HG02610 (cell line): ENCODE measurements around the gene WDR37.

Source experiments
- ATAC-seq: cut with Tn5 transposase; IDR thresholded peaks from one replicate; pipeline ENCODE4 v1.9.1; 2021; ENCODE audit warnings: mild to moderate bottlenecking, moderate library complexity; ENCODE audit not compliant: unreplicated experiment

Gene WDR37

GRCh38 chr10:1068380-1069361 is 12.5 kb downstream of the WDR37 start:
- ATAC-seq, result no peak

- no peak for ATAC-seq
Measured at GRCh38 chr10:1070919-1071318, 14.7 kb downstream of the WDR37 start.

GRCh38 chr10:1074052-1074747 is 18.0 kb downstream of the WDR37 start:
- ATAC-seq, result no peak

- no peak for ATAC-seq
Measured at GRCh38 chr10:1074748-1075308, 18.6 kb downstream of the WDR37 start.

- no peak for ATAC-seq
Measured at GRCh38 chr10:1078668-1079067, 22.5 kb downstream of the WDR37 start.

GRCh38 chr10:1083581-1083980 is 27.4 kb downstream of the WDR37 start:
- ATAC-seq, result no peak

- ATAC-seq, result no peak
Measured at GRCh38 chr10:1084011-1084950, 28.1 kb downstream of the WDR37 start.

GRCh38 chr10:1085258-1085657 is 29.1 kb downstream of the WDR37 start:
- ATAC-seq, result no peak

GRCh38 chr10:1086787-1087186 is 30.6 kb downstream of the WDR37 start:
- no peak for ATAC-seq

GRCh38 chr10:1089017-1089689 is 33.0 kb downstream of the WDR37 start:
- ATAC-seq, result no peak

GRCh38 chr10:1090696-1091095 is 34.5 kb downstream of the WDR37 start:
- ATAC-seq, result no peak

- ATAC-seq, result no peak
Measured at GRCh38 chr10:1093696-1094095, 37.5 kb downstream of the WDR37 start.

GRCh38 chr10:1094112-1095057 is 38.2 kb downstream of the WDR37 start:
- ATAC-seq, result peak; percentile 78

GRCh38 chr10:1095498-1095897 is 39.3 kb downstream of the WDR37 start:
- ATAC-seq, result no peak

GRCh38 chr10:1096287-1096889 is 40.2 kb downstream of the WDR37 start:
- ATAC-seq, result no peak

GRCh38 chr10:1097436-1097835 is 41.3 kb downstream of the WDR37 start:
- no peak for ATAC-seq

GRCh38 chr10:1100143-1100542 is 44.0 kb downstream of the WDR37 start:
- no peak for ATAC-seq

GRCh38 chr10:1100691-1101368 is 44.6 kb downstream of the WDR37 start:
- ATAC-seq, result no peak
